SK-N-SH (cell line): ENCODE measurements around the gene FRA10AC1.

Source experiments
- GABPA ChIP-seq: IDR thresholded peaks from 2 replicates; pipeline ENCODE4 v1.4.0; 2012; ENCODE audit warnings: low read depth, mild to moderate bottlenecking
- JUND ChIP-seq: IDR thresholded peaks from 2 replicates; pipeline ENCODE4 v1.4.0; 2012
- MEF2A ChIP-seq: IDR thresholded peaks from 2 replicates; pipeline ENCODE4 v1.4.0; 2012; ENCODE audit warnings: low read depth, borderline replicate concordance
- POLR2AphosphoS5 ChIP-seq: IDR thresholded peaks from 2 replicates; pipeline ENCODE4 v1.6.1; 2012; ENCODE audit warnings: low read depth, low read length
- RAD21 ChIP-seq: IDR thresholded peaks from 2 replicates; pipeline ENCODE4 v1.6.1; 2012; ENCODE audit warnings: mild to moderate bottlenecking, low read length
- SMC3 ChIP-seq: IDR thresholded peaks from 2 replicates; pipeline ENCODE4 v1.6.1; 2012; ENCODE audit warnings: low read depth, low read length, improper control_type of control experiment
- TAF1 ChIP-seq: IDR thresholded peaks from 2 replicates; pipeline ENCODE4 v1.6.1; 2012; ENCODE audit warnings: low read depth, mild to moderate bottlenecking, low read length, moderate library complexity, borderline replicate concordance
- TF ChIP-seq, protein P1 (sequence below): fragments of 200-600 bp; sonication (generic); IDR thresholded peaks from 2 replicates; pipeline ENCODE4 v1.6.1; 2017; ENCODE audit warnings: antibody characterized with exemption, mild to moderate bottlenecking, moderate library complexity

GRCh38 chr10:93703841-93704240 lies 1.4 kb upstream of the FRA10AC1 start:
- TF ChIP-seq POLR2AphosphoS5 (no peak), SMC3 (no peak), MEF2A (no peak), GABPA (no peak), JUND (no peak), RAD21 (no peak), TAF1 (no peak)
- TF ChIP-seq, protein P1, sequence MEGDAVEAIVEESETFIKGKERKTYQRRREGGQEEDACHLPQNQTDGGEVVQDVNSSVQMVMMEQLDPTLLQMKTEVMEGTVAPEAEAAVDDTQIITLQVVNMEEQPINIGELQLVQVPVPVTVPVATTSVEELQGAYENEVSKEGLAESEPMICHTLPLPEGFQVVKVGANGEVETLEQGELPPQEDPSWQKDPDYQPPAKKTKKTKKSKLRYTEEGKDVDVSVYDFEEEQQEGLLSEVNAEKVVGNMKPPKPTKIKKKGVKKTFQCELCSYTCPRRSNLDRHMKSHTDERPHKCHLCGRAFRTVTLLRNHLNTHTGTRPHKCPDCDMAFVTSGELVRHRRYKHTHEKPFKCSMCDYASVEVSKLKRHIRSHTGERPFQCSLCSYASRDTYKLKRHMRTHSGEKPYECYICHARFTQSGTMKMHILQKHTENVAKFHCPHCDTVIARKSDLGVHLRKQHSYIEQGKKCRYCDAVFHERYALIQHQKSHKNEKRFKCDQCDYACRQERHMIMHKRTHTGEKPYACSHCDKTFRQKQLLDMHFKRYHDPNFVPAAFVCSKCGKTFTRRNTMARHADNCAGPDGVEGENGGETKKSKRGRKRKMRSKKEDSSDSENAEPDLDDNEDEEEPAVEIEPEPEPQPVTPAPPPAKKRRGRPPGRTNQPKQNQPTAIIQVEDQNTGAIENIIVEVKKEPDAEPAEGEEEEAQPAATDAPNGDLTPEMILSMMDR = no peak
